GM12878 (cell line): ENCODE data around the gene NSMCE4A.

Source experiments
- GABPA ChIP-seq: IDR thresholded peaks from 2 replicates; pipeline ENCODE4 v1.6.1; 2014; ENCODE audit warnings: antibody characterized with exemption, low read depth, mild to moderate bottlenecking, inconsistent platforms
- HCFC1 ChIP-seq: fragments of 150-350 bp; IDR thresholded peaks from 2 replicates; pipeline ENCODE4 v1.6.1; 2014; ENCODE audit warnings: low read length
- SPI1 ChIP-seq: IDR thresholded peaks from 2 replicates; pipeline ENCODE4 v1.6.1; 2011; ENCODE audit warnings: low read depth, mild to moderate bottlenecking, low read length, moderate library complexity, borderline replicate concordance; ENCODE audit not compliant: insufficient read depth

DNA sequence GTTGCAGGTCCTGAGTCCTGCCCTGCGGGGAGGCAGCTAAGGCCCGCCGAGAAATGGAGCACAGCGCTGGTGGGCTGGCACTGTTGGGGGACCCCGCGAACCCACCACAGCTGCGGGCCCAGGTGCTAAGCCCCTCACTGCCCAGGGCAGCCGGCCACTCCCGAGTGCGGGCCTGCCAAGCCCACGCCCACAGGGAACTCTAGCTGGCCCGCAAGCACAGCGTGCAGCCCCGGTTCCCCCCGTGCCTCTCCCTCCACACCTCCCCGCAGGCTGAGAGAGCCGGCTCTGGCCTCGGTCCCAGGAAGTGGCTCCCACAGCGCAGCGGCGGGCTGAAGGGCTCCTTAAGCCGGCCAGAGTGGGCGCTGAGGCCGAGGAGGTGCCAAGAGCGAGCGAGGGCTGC, 3.5 kb upstream of the NSMCE4A start:
- no peak for TF ChIP-seq GABPA
- no peak for TF ChIP-seq HCFC1
- TF ChIP-seq SPI1, result no peak
